ENCODE results near the gene ATP23.

Gene ATP23

DNA sequence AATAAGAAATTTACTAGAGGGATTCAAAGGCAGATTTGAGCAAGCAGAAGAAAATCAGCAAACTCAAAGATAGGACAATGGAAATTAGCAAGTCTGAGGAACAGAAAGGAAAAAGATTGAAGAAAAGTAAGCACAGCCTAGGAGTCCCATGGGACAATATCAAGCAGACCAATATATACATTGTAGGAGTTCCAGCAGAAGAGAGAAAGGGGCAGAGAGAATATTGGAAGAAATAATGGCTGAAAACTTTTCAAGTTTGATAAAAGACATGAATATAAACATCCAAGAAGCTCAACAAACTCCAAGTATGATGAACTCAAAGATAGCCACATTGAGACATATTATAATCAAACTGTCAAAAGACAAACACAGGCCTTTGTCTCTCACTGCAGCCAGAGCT is 25.2 kb downstream of the ATP23 start:
- DNase-seq = no peak

DNA sequence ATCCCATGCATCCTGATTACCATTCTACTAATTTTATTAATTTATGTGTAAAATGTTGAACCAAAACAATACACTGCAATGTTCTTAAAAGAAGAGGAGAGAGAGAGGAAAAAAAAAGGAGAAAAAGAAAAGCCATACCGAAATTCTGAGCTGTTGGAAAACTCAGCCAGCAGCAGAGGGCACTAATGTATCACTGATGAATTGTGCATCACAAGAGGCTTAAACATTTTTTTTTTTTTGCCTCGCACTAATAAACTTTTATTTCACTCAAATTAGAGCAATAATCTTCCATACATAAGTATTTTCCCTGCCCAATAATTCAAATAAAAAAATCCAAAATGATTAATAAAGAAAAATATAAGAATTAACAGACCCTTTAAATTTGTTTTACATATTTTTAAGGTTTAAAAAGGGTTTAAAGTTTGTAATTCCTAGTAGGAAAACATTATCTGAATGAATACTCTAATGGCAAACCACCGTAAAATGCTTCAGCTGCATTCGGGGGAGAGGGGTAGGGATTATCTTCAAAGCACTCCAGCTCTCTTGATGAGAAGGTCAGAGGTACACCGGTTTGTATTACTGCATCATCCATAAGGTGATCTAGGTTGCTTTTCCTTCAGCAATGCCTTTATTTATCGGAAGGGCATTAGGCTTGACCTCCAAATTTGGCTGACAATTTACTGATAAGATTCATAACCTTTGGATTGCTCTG is 41.9 kb downstream of the ATP23 start:
- DNase-seq = peak in 15 of 56 donors; percentile 0 to 65 (median 4)

DNA sequence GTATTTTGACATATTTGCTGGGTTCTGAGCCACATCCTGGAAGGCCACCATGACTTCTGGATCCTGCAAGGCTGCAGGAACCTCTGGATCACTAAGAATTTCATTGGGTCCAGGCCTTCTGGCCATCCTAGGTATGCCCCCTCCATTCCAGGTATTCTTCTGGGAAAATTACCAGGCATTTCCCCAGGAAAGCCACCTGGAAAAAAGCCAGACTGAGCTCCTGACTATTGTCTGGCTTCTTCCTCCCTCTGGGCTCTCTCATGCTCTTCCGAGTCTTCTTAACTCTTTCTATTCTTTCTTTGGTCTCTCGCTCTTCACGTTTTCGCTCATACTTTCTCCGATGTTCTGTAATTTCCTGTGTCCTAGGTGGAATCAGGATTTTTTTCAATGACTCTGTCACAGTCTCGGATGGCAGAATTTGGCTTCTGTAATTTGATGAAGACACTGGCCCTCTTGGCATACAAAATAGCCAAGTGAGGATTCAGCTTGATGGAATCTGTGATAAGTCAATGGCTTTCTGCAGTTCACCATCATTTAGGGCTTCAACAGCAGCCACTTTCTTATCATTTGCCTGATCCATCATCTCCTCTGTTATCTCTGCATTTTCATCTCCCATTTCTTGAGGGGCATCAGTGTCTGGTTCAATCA is 42.6 kb downstream of the ATP23 start:
- no peak for DNase-seq

DNA sequence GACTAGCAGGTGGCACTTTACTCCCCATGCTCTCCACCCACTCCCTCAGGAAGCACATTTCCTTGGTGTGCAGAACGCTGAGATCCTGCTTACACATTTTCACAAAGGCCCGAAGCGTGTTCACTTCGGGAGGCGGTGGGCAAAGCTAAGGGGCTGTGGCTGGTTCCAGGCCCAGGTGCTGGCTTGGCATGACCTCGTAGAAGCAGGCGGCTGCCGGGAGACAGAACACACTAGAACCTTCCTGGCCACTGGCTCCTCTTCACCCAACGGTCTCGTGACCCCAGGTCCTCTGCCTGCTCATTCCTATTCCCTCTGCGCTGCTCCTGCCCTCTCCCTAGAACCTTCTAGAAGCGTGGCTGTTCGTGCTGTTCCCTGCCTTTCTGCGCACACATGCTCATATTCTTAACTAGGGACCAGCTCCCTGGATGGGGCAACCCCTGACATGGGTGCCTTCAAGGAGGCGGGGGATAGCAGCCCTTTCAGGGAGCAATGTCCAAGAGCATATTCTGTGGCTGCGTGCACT is 43.3 kb downstream of the ATP23 start:
- no peak for DNase-seq

DNA sequence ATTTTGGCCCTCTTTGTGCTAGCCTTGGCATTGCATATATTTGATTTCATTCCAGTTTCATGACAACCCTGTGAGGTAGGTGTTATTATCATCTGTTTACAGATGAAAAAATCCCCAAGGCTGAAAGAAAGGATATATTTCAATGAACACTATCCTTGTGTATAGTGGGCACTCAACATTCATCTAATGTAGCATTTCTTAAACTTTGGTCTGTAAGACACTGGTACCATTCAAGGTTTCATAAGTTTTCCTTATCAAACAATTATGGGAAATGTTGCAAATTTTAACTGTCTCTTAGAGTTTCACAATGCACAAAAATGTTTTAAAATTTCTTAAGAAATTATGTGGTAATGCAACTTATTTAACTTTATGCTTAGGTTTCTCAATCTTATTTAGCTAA is 44.3 kb downstream of the ATP23 start:
- DNase-seq = no peak

DNA sequence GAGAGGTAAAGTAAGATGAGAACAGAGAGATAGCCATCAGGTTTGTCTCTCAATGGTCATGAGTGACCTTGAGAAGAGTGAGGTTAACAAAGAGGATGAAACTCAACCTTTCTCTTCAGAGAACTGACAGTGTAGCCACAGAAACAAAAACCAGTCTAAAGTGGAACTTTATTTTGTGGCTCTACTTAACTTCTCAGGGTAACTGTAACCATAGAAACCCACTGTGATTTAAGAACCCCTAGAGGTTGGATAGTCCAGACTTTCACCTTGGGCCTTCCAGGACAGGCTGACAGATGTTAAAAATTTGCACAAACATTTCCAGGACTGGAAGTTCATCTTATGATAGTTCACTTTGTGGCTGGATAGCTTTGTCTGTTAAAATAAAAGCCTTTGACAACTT is 48.5 kb downstream of the ATP23 start:
- no peak for DNase-seq

DNA sequence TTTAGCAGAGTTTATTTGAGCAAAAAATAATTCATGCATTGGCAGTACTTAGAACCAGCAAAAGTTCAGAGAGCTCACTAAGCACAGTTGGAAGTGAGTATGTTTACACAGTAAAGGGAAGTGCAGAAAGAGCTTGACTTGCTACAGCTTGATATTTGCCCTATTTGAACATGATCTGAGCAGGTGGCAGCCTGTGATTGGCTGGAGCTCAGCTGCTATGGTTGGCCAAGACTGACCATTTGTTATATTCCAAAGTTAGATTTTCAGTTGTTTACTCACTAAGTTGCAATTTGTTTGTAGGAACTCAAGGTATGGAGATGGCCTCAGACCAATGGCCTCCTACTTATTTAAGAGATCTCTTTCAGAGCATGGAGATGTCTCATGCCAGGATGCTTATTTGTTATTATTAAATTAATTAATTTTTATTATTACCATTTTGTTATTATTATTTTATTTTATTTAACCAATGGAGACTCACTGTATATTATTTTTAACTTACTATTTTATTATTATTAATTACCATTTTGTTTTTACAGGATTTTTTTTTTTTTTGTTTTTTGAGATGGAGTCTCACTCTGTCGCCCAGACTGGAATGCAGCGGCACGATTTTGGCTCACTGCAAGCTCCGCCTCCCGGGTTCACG is 49.0 kb downstream of the ATP23 start:
- DNase-seq = no peak

DNA sequence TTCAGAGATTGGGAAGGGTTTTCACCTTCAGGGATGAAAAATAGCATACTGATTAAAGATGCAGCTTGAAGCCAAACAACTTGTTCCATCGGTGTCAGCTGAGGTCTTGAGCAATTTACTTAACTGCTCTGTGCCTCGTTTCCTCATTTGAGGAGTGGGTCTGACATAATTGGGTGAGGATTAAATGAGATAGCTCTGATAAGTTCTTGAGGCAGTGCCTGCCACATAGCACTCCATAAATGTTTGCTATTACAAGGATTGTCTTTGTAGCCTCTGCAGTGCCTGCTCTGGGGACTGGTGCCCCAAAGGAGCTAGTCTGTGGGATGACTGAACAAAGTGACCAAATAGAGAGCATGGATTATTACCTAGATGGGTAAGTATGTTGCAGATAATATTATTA is 50.6 kb downstream of the ATP23 start:
- DNase-seq = no peak

DNA sequence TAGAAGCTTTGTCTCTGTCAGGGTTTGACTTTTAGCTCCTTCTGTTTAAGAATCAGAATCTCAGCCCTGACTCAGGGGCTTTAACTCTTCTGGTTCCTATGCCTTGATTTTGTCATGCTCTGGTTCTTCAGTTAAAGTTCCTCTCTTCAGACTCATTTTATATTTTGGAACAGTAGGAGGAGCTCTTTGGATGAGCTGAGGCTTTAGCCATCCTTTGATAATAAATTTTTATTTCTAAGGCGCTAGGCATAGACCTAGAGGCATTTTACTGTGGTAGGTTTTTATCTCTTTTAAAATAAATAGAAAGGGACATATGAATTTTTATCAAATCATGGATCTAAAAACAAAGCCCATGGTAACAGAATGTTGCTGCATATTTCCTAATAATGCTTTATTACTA is 51.7 kb downstream of the ATP23 start:
- no peak for DNase-seq

DNA sequence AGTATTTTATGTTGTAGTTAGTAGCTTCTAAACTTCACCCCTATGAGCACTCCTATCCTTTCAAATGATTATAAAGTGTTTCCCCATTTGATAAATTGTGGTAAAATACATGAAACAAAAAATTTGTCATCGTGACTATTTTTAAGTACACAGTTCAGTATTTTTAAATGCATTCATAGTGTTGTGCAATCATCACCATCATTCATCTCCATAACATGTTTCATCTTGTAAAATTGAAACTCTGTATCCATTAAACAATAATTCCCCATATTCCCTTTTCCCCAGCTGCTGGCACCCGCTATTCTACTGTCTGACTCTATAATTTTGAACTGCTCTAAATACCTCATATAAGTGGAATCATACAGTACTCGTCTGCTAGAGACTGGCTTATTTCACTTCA is 52.5 kb downstream of the ATP23 start:
- DNase-seq = no peak

DNA sequence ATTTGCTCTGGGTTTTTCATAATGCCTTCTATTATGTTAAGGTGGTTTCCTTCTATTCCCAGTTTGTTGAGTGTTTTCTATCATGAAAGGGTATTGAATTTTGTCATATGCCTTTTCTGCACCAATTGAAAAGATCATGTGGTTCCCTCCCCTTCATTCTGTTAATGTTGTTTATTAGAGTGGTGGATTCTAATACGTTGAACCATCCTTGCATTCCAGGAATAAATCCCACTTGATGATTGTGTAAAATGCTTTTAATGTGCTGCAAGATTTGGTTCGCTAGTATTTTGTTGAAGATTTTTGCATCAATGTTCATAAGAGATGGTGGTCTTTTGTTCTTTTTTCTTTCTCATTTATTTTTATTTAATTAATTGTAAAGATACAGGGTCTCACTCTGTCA is 55.2 kb downstream of the ATP23 start:
- DNase-seq = no peak

DNA sequence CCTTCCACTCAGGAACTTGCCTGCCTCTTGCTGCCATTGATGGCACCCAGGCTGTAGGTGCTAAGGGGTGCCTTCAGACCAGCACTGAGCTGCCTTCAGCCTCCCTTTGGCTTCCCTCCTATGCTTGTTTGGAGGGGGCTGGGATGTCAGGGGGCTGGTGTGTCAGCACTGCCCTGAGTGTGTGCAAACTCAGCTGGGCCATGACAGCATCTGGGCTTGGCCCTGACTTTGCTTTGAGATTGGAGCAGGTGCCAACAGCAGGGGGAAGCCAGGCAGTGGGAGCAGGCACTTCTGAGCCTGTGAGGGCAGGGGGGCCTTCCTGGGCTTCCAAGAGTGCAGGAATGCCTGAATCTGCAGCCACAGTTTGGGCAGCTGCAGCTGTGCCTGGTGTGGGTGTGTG is 56.9 kb downstream of the ATP23 start:
- no peak for DNase-seq

DNA sequence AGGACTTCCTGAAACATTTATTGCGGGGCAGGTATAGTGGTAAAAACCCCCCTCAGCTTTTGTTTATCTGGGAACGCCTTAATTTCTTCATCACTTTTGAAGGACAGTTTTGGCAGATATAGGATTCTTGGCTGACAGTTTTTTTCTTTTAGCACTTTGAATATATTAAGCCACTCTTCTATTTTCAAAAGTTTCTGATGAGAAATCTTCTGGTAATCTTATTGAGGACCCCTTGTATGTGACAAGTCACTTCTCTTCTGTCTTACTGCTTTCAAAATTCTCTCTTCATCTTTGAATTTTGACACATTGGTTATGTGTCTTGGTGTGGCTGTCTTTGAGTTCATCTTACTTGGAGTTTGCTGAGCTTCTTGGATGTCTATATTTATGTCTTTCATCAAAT is 59.1 kb downstream of the ATP23 start:
- DNase-seq = no peak

DNA sequence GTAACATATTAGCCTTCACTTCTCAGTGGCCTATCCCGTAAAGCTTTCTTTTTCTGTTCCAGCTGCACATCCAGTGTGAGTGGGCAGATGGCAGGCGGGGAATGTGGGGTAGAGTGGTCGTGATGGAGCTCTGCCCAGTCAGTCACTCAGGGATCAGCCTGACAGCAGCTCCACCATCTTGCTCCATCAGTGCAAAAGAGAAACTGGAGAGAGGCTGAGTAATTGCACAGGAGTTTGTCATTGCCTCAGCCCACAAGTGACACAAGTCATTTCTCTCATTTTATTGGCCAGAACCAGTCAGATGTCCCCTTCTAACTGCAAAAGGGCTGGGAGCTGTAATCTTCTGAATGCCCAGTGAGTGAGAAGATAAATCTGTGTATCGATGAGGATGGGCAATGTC is 66.5 kb downstream of the ATP23 start:
- DNase-seq = no peak

DNA sequence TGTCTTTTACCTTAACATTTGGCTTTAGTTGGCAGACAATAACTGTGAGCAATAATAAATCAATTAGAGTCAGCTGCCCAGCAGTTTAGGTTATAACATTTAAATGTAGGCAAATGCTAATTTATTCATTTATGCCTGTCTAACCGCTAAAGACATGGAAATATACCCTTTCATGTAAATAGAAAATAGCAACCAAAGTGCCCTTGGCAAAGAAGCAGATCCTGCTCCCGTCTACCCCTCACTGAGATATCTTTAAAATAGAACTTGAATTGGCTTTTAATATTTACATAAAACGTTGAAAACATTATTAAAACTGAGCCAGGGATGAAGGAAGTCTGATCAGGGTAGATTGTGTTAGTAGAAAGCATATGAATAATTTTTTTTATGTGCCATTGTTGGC is 67.3 kb downstream of the ATP23 start:
- DNase-seq = no peak
